ENCODE data around the gene UBE2U.

DNA sequence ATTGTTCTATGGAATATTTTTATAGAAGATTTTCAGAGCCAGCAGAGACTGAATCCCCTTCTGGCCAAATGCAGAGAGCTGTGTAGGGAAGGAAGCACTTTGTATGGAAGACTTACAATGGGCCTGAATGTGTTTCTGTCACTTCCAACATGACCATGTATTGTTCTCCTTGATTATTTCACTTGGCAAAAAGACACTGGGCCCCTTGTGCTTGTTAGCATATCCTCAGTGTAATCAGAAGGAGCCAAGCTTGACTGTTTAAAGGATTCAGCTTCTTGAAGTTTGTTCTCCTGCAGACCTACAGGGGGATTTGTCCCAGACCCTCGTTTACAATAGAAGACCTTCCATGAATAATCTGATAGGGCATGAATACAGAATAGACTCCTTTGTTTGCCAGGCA is 48.1 kb upstream of the UBE2U start:
- no peak for TF ChIP-seq ZNF121 (CRISPR knock-in tag; IDR thresholded peaks at IDR 0.05)
- TF ChIP-seq ZNF416 (CRISPR knock-in tag; IDR thresholded peaks at IDR 0.05): no peak
- no peak for TF ChIP-seq FOXP1 (CRISPR knock-in tag; IDR thresholded peaks at IDR 0.05; ENCODE audit: borderline replicate concordance)
- TF ChIP-seq, protein P1, sequence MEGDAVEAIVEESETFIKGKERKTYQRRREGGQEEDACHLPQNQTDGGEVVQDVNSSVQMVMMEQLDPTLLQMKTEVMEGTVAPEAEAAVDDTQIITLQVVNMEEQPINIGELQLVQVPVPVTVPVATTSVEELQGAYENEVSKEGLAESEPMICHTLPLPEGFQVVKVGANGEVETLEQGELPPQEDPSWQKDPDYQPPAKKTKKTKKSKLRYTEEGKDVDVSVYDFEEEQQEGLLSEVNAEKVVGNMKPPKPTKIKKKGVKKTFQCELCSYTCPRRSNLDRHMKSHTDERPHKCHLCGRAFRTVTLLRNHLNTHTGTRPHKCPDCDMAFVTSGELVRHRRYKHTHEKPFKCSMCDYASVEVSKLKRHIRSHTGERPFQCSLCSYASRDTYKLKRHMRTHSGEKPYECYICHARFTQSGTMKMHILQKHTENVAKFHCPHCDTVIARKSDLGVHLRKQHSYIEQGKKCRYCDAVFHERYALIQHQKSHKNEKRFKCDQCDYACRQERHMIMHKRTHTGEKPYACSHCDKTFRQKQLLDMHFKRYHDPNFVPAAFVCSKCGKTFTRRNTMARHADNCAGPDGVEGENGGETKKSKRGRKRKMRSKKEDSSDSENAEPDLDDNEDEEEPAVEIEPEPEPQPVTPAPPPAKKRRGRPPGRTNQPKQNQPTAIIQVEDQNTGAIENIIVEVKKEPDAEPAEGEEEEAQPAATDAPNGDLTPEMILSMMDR (IDR thresholded peaks at IDR 0.05): no peak
- TF ChIP-seq, protein P2, sequence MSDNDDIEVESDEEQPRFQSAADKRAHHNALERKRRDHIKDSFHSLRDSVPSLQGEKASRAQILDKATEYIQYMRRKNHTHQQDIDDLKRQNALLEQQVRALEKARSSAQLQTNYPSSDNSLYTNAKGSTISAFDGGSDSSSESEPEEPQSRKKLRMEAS (CRISPR knock-in tag; IDR thresholded peaks at IDR 0.05): no peak
- TF ChIP-seq ELF4 (CRISPR knock-in tag; IDR thresholded peaks at IDR 0.05; ENCODE audit: low read depth): no peak
- no peak for TF ChIP-seq TEAD4 (CRISPR knock-in tag; IDR thresholded peaks at IDR 0.05)
- TF ChIP-seq SP1 (CRISPR knock-in tag; conservative IDR thresholded peaks at IDR 0.05): no peak
- no peak for TF ChIP-seq ZNF232 (CRISPR knock-in tag; IDR thresholded peaks at IDR 0.05)
